ENCODE measurements around the gene RAD9A. TPM values are rescaled to one million over a fixed set of nuclear protein-coding genes. Genes with fewer than 3 reads are reported as not detected.

Gene RAD9A
- total and polyA plus RNA-seq, 2 of the 4 experiments (the other 2 are of a cell fraction) = 2.0 to 10.3 TPM

DNA sequence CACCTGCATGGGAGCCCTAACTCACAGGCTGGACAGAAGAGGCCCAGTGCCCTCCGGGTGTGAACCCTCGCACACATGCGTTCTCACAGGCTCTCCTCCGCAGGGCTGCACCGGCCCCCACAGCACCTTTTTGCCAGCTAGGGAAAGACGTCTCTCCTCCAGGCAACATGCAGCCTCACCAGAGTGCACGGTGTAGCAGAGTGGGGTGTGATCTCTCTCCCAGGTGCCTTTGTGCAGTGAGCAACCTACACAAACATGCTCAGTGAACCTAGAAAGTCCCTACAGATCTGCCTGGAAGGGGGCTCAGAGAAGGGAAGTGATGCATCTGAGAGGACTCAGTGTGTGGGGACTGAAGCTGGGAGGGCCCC is 20.0 kb downstream of the RAD9A start:
- Histone ChIP-seq H3K4me1 (ENCODE audit: control insufficient read depth, insufficient read depth, low read length) (no peaks in the 10 kb centered on the region), H4K5ac (ENCODE audit: low read depth, low read length) (no peak overlapping the region), H3K9ac (ENCODE audit: low read depth, low read length) (no peak overlapping the region), H3K56ac (ENCODE audit: extremely low read depth, insufficient read depth, low read length) (no peak overlapping the region), H2BK120ac (ENCODE audit: low read depth, low read length) (no peak overlapping the region), H2BK20ac (ENCODE audit: low read depth, low read length) (no peak overlapping the region), H3K14ac (replicated peaks; ENCODE audit: low read depth, low read length) (no peak overlapping the region), H2AK9ac (replicated peaks; ENCODE audit: low read depth, low read length, poor library complexity) (no peak overlapping the region), H2AK5ac (ENCODE audit: low read depth, low read length) (no peak overlapping the region), H3K27ac (ENCODE audit: insufficient read depth, low read length) (no peak overlapping the region), H4K8ac (ENCODE audit: low read depth in 2 of 2, low read length in 2 of 2) (no peak overlapping the region), H3K18ac (ENCODE audit: low read depth, low read length) (no peak overlapping the region), H3K4ac (ENCODE audit: low read depth, low read length) (no peak overlapping the region), H3K27me3 (ENCODE audit: control insufficient read depth, insufficient read depth, low read length) (peaks cover 61% of the 10 kb centered on the region), H2BK15ac (ENCODE audit: low read depth, low read length) (no peak overlapping the region), H3K9me3 (ENCODE audit: control insufficient read depth, insufficient read depth, low read length) (no peaks in the 10 kb centered on the region), H2AFZ (replicated peaks; ENCODE audit: low read length, poor library complexity) (no peak overlapping the region), H3K9me1 (ENCODE audit: insufficient read depth, low read length) (no peaks in the 10 kb centered on the region), H3K23ac (ENCODE audit: low read depth, low read length) (no peak overlapping the region), H3K4me3 (ENCODE audit: insufficient read depth, low read depth, low read length) (no peak overlapping the region), H3K36me3 (ENCODE audit: control insufficient read depth, insufficient read depth, low read length) (no peaks in the 10 kb centered on the region), H4K20me1 (ENCODE audit: insufficient read depth, low read length) (no peaks in the 10 kb centered on the region), H3K4me2 (ENCODE audit: low read depth, low read length) (no peak overlapping the region), H2BK5ac (ENCODE audit: low read depth, low read length, poor library complexity, severe bottlenecking) (no peak overlapping the region), H3K79me1 (ENCODE audit: low read depth in 1 of 2, low read length in 2 of 2) (no peaks in the 10 kb centered on the region), H4K91ac (ENCODE audit: insufficient read depth, low read depth, low read length) (no peak overlapping the region)
- TF ChIP-seq POLR2A (IDR thresholded peaks at IDR 0.05; ENCODE audit: low read depth, low read length) (no peak), BHLHE40 (IDR thresholded peaks at IDR 0.05; ENCODE audit: low read depth, low read length) (no peak), RCOR1 (IDR thresholded peaks at IDR 0.05; ENCODE audit: insufficient replicate concordance, low read length) (no peak), RFX5 (IDR thresholded peaks at IDR 0.05; ENCODE audit: low read depth, low read length) (no peak)
- TF ChIP-seq, protein P1, sequence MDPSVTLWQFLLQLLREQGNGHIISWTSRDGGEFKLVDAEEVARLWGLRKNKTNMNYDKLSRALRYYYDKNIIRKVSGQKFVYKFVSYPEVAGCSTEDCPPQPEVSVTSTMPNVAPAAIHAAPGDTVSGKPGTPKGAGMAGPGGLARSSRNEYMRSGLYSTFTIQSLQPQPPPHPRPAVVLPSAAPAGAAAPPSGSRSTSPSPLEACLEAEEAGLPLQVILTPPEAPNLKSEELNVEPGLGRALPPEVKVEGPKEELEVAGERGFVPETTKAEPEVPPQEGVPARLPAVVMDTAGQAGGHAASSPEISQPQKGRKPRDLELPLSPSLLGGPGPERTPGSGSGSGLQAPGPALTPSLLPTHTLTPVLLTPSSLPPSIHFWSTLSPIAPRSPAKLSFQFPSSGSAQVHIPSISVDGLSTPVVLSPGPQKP (IDR thresholded peaks at IDR 0.05; ENCODE audit: borderline replicate concordance, low read depth, low read length) = no peak
- BruUV-seq (replicated peaks) = no TSS peak
- in situ Hi-C loops (cut with MboI; ENCODE audit: low sequenced_read_pairs) (no loop called here), dilution Hi-C loops (cut with HindIII; ENCODE audit: low sequenced_read_pairs, unreplicated experiment) (no loop called here), intact Hi-C loops (cut with micrococcal nuclease) (no loop called here)
- DNase-seq (no peak), ATAC-seq (ENCODE audit: low read depth) (no peak)
- ChIA-PET POLR2A (ENCODE audit: unreplicated experiment) (no interaction called here), CTCF (no interaction called here)
- WGBS, 2 experiments (ENCODE audit: extremely low coverage in 2 of 2, insufficient read length in 1 of 2) = 82% methylated on average over 6 of the region's 7 CpGs; no CpG with 5 or more reads in 1 of the 2 experiments
